ENCODE measurements around the gene PDE4C. TPM values are rescaled to one million over a fixed set of nuclear protein-coding genes. Genes with fewer than 3 reads are reported as not detected.

The PDE4C gene
- total and polyA plus RNA-seq, 9 of the 15 experiments (the other 6 are each of a cell fraction or from before 2014, with no cell fraction given), result 0.04 to 0.91 (median 0.20) TPM; not detected in 1

DNA sequence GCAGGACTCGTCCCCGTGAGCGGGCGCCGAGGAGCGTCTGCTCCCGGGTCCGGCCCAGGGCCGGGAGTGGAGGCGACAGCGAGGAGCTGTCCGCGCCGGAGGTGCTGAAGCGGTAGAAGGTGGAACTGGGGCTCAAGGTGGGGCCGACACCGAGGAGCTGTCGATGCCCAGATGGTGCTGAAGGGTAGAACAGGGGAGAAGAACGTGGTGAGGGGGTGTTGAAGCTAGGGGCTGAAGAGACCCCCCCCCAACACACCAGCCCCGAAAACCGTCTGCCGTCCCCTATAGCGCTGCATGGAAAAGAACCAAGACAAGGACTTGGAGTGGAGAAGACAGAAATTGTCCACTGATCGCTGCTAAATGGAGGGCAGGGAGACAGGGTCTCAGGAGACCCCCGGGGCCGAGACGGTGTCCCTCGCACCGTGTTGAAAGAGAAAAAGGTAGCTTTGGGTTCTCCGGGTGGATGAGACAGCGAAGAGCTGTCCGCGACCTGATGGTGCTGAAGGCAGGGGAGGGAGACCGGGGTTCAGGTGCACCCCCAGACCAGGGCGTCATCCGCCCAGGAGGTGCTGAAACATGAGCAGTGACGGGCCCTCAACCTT, 7.1 kb upstream of the PDE4C start (continued):
- TF ChIP-seq MTF1 (CRISPR knock-in tag; IDR thresholded peaks at IDR 0.05; ENCODE audit: borderline replicate concordance) (no peak), RBM22 (IDR thresholded peaks at IDR 0.05; ENCODE audit: low read depth, low read length, poor library complexity, severe bottlenecking) (no peak), DDX20 (tag; IDR thresholded peaks at IDR 0.05; ENCODE audit: low read depth) (no peak), MAZ (CRISPR knock-in tag; conservative IDR thresholded peaks at IDR 0.05 in 1 of 2, IDR thresholded peaks at IDR 0.05 in 1 of 2) (peak; percentile 58 to 92; a peak in 3 of 4 replicates), ARID1B (IDR thresholded peaks at IDR 0.05) (no peak), HNRNPK (IDR thresholded peaks at IDR 0.05; ENCODE audit: low read depth, low read length, poor library complexity, severe bottlenecking) (no peak), POLR2B (IDR thresholded peaks at IDR 0.05; ENCODE audit: low read depth, partially characterized antibody) (no peak), RNF2 (IDR thresholded peaks at IDR 0.05) (no peak), ZNF766 (CRISPR knock-in tag; conservative IDR thresholded peaks at IDR 0.05) (peak; percentile 91)
- TF ChIP-seq, protein P1, sequence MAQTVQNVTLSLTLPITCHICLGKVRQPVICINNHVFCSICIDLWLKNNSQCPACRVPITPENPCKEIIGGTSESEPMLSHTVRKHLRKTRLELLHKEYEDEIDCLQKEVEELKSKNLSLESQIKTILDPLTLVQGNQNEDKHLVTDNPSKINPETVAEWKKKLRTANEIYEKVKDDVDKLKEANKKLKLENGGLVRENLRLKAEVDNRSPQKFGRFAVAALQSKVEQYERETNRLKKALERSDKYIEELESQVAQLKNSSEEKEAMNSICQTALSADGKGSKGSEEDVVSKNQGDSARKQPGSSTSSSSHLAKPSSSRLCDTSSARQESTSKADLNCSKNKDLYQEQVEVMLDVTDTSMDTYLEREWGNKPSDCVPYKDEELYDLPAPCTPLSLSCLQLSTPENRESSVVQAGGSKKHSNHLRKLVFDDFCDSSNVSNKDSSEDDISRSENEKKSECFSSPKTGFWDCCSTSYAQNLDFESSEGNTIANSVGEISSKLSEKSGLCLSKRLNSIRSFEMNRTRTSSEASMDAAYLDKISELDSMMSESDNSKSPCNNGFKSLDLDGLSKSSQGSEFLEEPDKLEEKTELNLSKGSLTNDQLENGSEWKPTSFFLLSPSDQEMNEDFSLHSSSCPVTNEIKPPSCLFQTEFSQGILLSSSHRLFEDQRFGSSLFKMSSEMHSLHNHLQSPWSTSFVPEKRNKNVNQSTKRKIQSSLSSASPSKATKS (CRISPR knock-in tag; IDR thresholded peaks at IDR 0.05), result no peak
- TF ChIP-seq, protein P2, sequence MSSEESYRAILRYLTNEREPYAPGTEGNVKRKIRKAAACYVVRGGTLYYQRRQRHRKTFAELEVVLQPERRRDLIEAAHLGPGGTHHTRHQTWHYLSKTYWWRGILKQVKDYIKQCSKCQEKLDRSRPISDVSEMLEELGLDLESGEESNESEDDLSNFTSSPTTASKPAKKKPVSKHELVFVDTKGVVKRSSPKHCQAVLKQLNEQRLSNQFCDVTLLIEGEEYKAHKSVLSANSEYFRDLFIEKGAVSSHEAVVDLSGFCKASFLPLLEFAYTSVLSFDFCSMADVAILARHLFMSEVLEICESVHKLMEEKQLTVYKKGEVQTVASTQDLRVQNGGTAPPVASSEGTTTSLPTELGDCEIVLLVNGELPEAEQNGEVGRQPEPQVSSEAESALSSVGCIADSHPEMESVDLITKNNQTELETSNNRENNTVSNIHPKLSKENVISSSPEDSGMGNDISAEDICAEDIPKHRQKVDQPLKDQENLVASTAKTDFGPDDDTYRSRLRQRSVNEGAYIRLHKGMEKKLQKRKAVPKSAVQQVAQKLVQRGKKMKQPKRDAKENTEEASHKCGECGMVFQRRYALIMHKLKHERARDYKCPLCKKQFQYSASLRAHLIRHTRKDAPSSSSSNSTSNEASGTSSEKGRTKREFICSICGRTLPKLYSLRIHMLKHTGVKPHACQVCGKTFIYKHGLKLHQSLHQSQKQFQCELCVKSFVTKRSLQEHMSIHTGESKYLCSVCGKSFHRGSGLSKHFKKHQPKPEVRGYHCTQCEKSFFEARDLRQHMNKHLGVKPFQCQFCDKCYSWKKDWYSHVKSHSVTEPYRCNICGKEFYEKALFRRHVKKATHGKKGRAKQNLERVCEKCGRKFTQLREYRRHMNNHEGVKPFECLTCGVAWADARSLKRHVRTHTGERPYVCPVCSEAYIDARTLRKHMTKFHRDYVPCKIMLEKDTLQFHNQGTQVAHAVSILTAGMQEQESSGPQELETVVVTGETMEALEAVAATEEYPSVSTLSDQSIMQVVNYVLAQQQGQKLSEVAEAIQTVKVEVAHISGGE (CRISPR knock-in tag; IDR thresholded peaks at IDR 0.05), result peak in 1 of 3 experiments; percentile 66; a peak in 2 of 6 replicates
- TF ChIP-seq, protein P3, sequence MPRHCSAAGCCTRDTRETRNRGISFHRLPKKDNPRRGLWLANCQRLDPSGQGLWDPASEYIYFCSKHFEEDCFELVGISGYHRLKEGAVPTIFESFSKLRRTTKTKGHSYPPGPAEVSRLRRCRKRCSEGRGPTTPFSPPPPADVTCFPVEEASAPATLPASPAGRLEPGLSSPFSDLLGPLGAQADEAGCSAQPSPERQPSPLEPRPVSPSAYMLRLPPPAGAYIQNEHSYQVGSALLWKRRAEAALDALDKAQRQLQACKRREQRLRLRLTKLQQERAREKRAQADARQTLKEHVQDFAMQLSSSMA (CRISPR knock-in tag; IDR thresholded peaks at IDR 0.05), result no peak
- TF ChIP-seq, protein P4, sequence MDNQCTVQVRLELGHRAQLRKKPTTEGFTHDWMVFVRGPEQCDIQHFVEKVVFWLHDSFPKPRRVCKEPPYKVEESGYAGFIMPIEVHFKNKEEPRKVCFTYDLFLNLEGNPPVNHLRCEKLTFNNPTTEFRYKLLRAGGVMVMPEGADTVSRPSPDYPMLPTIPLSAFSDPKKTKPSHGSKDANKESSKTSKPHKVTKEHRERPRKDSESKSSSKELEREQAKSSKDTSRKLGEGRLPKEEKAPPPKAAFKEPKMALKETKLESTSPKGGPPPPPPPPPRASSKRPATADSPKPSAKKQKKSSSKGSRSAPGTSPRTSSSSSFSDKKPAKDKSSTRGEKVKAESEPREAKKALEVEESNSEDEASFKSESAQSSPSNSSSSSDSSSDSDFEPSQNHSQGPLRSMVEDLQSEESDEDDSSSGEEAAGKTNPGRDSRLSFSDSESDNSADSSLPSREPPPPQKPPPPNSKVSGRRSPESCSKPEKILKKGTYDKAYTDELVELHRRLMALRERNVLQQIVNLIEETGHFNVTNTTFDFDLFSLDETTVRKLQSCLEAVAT (IDR thresholded peaks at IDR 0.05), result no peak
- TF ChIP-seq, protein P5, sequence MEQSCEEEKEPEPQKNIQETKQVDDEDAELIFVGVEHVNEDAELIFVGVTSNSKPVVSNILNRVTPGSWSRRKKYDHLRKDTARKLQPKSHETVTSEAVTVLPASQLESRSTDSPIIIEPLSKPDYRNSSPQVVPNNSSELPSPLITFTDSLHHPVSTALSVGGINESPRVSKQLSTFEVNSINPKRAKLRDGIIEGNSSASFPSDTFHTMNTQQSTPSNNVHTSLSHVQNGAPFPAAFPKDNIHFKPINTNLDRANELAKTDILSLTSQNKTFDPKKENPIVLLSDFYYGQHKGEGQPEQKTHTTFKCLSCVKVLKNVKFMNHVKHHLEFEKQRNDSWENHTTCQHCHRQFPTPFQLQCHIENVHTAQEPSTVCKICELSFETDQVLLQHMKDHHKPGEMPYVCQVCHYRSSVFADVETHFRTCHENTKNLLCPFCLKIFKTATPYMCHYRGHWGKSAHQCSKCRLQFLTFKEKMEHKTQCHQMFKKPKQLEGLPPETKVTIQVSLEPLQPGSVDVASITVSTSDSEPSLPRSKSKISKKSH (CRISPR knock-in tag; IDR thresholded peaks at IDR 0.05), result no peak
- TF ChIP-seq, protein P6, sequence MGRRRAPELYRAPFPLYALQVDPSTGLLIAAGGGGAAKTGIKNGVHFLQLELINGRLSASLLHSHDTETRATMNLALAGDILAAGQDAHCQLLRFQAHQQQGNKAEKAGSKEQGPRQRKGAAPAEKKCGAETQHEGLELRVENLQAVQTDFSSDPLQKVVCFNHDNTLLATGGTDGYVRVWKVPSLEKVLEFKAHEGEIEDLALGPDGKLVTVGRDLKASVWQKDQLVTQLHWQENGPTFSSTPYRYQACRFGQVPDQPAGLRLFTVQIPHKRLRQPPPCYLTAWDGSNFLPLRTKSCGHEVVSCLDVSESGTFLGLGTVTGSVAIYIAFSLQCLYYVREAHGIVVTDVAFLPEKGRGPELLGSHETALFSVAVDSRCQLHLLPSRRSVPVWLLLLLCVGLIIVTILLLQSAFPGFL (CRISPR knock-in tag; IDR thresholded peaks at IDR 0.05), result no peak
